BLaER1 treated with 17β-estradiol and CSF1 and Interleukin-3, amounts not matched to agents 10 nM and 100 nM (cell line): ENCODE data around the gene SCN4B.
A peak's percentile ranks its signal among the peaks of the same experiment; 100 is the strongest.

Source experiments
- H3K27ac ChIP-seq, 11 experiments: shearing (Covaris generic); formaldehyde crosslinking; 2 replicates each; pipeline ENCODE4 v1.8.1; 2022
- H3K27me3 ChIP-seq, 11 experiments: shearing (Covaris generic); formaldehyde crosslinking; 2 replicates each; pipeline ENCODE4 v1.8.1; 2022
- H3K36me3 ChIP-seq, 11 experiments: shearing (Covaris generic); formaldehyde crosslinking; 2 replicates each; pipeline ENCODE4 v1.8.1; 2022
- H3K4me1 ChIP-seq, 10 experiments: shearing (Covaris generic); formaldehyde crosslinking; 2 replicates each; pipeline ENCODE4 v1.8.1; 2022
- H3K4me2 ChIP-seq, 11 experiments: shearing (Covaris generic); formaldehyde crosslinking; 2 replicates each; pipeline ENCODE4 v1.8.1; 2022
- H3K4me3 ChIP-seq, 10 experiments: shearing (Covaris generic); formaldehyde crosslinking; 2 replicates each; pipeline ENCODE4 v1.8.1; 2022
- H3K9ac ChIP-seq, 11 experiments: shearing (Covaris generic); formaldehyde crosslinking; 2 replicates each; pipeline ENCODE4 v1.8.1; 2022
- H3K9me3 ChIP-seq, 11 experiments: shearing (Covaris generic); formaldehyde crosslinking; replicated peaks in 1 of 11; 2 replicates each; pipeline ENCODE4 v1.8.1; 2022
- H4K20me1 ChIP-seq, 11 experiments: shearing (Covaris generic); formaldehyde crosslinking; 2 replicates each; pipeline ENCODE4 v1.8.1; 2022
- Cebpa-rat ChIP-seq, 11 experiments: shearing (Covaris generic); IDR thresholded peaks; 2 replicates each; pipeline ENCODE4 v1.8.1; 2022

SCN4B gene

GRCh38 chr11:118084247-118084646 is 68.4 kb downstream of the SCN4B start:
- TF ChIP-seq Cebpa-rat (IDR thresholded peaks at IDR 0.05), result peak in 1 of 11 experiments; percentile 62; a peak in 3 of 22 replicates
- peak overlapping the region; percentile 63 to 89 (median 73) for H3K4me2 ChIP-seq
- no peaks in the 10 kb centered on the region; a peak in 1 of 22 replicates for H3K27me3 ChIP-seq
- H3K9me3 ChIP-seq, result peaks cover 30 to 45% (median 33%) of the 10 kb centered on the region in 11 experiments
- H3K36me3 ChIP-seq, result peaks cover 0 to 7% (median 0%) of the 10 kb centered on the region in 11 experiments; a peak in 3 of 22 replicates
- no peaks in the 10 kb centered on the region for H4K20me1 ChIP-seq
- H3K4me3 ChIP-seq, result no peak overlapping the region
- H3K9ac ChIP-seq, result peak overlapping the region in 7 of 11 experiments; percentile 12 to 54 (median 28); a peak in 10 of 22 replicates
- H3K4me1 ChIP-seq, result peaks cover 39 to 74% (median 54%) of the 10 kb centered on the region in 10 experiments
- H3K27ac ChIP-seq, result peak overlapping the region in 10 of 11 experiments; percentile 13 to 67 (median 60); a peak in 17 of 22 replicates
